K562 (cell line): Measurements from ENCODE around the gene ROPN1L. TPM values are rescaled to one million over a fixed set of nuclear protein-coding genes. Genes with fewer than 3 reads are reported as not detected.

ENCODE experiments used
- ATAC-seq: fragments of 200-7000 bp; cut with Tn5 transposase; 3 replicates; pipeline ENCODE4 v1.9.1; 2020; ENCODE audit warnings: moderate library complexity
- BruUV-seq: library from RNA; stranded (reverse); fragments of 400-500 nt; replicated peaks from 2 replicates; lab custom pipeline; 2021; lab: Mats Ljungman, UMichigan
- CTCF ChIA-PET: fragments of 300-600 bp; formaldehyde crosslinking; extraction: SDS; loops from one replicate; lab custom pipeline; 2021; ENCODE audit warnings: low intra/inter-chr PET ratio; lab: Yijun Ruan, JAX
- POLR2A ChIA-PET: fragments of 300-600, 350-650 bp; sonication (Branson Sonifier 250); formaldehyde crosslinking; extraction: SDS; loops from one replicate; lab custom pipeline; 2021; ENCODE audit warnings: antibody characterized with exemption, inconsistent platforms; lab: Yijun Ruan, JAX
- DNase-seq, 4 experiments: peaks; one replicate each; pipeline versions ENCODE4 v3.0.0 to v3.0.0-alpha.2; 2011 to 2018; ENCODE audit warnings: low spot score in 3 of 4, mixed read lengths in 3 of 4; ENCODE audit errors: extremely low read depth in 1 of 4
- FAIRE-seq: peaks from 2 replicates; lab custom pipeline; 2011; peaks lifted over from hg19 to GRCh38; lab: Jason Lieb, UNC
- H2AFZ ChIP-seq: 2 replicates; pipeline ENCODE4 v1.6.0; 2011; ENCODE audit warnings: low read depth, low read length, control low read depth, inconsistent platforms
- H3K27ac ChIP-seq: fragments of 200-600 bp; 3 replicates; pipeline ENCODE4 v1.8.0; 2011; ENCODE audit warnings: low read depth, mild to moderate bottlenecking, control low read depth, inconsistent platforms, low read length, moderate library complexity, mixed read lengths; ENCODE audit errors: extremely low read depth
- H3K27me3 ChIP-seq, 2 experiments: fragments of 300-600 bp in 1 of 2; 2 replicates in 1 of 2; 3 replicates in 1 of 2; pipeline versions ENCODE4 v1.6.0 to v1.8.0; 2011; ENCODE audit warnings: inconsistent platforms in 2 of 2, low read length in 2 of 2, mild to moderate bottlenecking in 1 of 2, mixed read lengths in 1 of 2, moderate library complexity in 1 of 2; ENCODE audit not compliant: control insufficient read depth in 2 of 2, insufficient read depth in 2 of 2
- H3K36me3 ChIP-seq: fragments of 300-600 bp; 3 replicates; pipeline ENCODE4 v1.8.0; 2011; ENCODE audit warnings: mild to moderate bottlenecking, low read length, inconsistent platforms; ENCODE audit not compliant: control insufficient read depth, insufficient read depth
- H3K4me1 ChIP-seq, 2 experiments: fragments of 200-600 bp in 1 of 2; replicated peaks in 1 of 2; 2 replicates in 1 of 2; 3 replicates in 1 of 2; pipeline versions ENCODE4 v1.5.1 to v1.8.0; 2011; ENCODE audit warnings: inconsistent platforms in 2 of 2, low read length in 2 of 2, mild to moderate bottlenecking in 1 of 2, mixed read lengths in 1 of 2, moderate library complexity in 1 of 2; ENCODE audit not compliant: control insufficient read depth in 2 of 2, insufficient read depth in 2 of 2
- H3K4me2 ChIP-seq: 2 replicates; pipeline ENCODE4 v1.6.1; 2011; ENCODE audit warnings: low read length, control low read depth, inconsistent platforms, mixed read lengths; ENCODE audit not compliant: insufficient read depth
- H3K4me3 ChIP-seq: fragments of 200-600 bp; sonication (generic), shearing (Covaris generic); 2 replicates; pipeline ENCODE4 v1.5.1; 2016; ENCODE audit warnings: control low read depth, inconsistent platforms
- H3K79me2 ChIP-seq: fragments of 200-600 bp; 3 replicates; pipeline ENCODE4 v1.8.0; 2011; ENCODE audit warnings: low read length, inconsistent platforms; ENCODE audit not compliant: control insufficient read depth, insufficient read depth
- H3K9ac ChIP-seq, 2 experiments: 2 replicates each; pipeline versions ENCODE4 v1.6.0 to v1.6.1; 2011; ENCODE audit warnings: low read depth in 2 of 2, low read length in 2 of 2, control low read depth in 1 of 2, inconsistent platforms in 1 of 2, mild to moderate bottlenecking in 1 of 2, mixed read lengths in 1 of 2; ENCODE audit not compliant: insufficient read depth in 1 of 2
- H3K9me1 ChIP-seq: one replicate; pipeline ENCODE4 v1.6.0; 2011; ENCODE audit warnings: inconsistent platforms, mild to moderate bottlenecking, low read length, moderate library complexity; ENCODE audit not compliant: control insufficient read depth, insufficient read depth
- H3K9me3 ChIP-seq: replicated peaks from 2 replicates; pipeline ENCODE4 v1.5.1; 2011; ENCODE audit warnings: low read depth, low read length, inconsistent platforms; ENCODE audit not compliant: control insufficient read depth, insufficient read depth
- H4K20me1 ChIP-seq: replicated peaks from 2 replicates; pipeline ENCODE4 v1.6.1; 2011; ENCODE audit warnings: low read length, inconsistent platforms, mixed read lengths; ENCODE audit not compliant: control insufficient read depth, insufficient read depth
- ARID4B ChIP-seq: sonication (generic); formaldehyde crosslinking; IDR thresholded peaks from 2 replicates; pipeline ENCODE4 v1.8.0; 2022; ENCODE audit warnings: mild to moderate bottlenecking, missing genetic modification reagents
- BCL6 ChIP-seq: fragments of 250-450 bp; sonication (Bioruptor Pico); IDR thresholded peaks from 2 replicates; pipeline ENCODE4 v1.4.0; 2020
- CREB5 ChIP-seq: fragments of 250-450 bp; sonication (Bioruptor Pico); IDR thresholded peaks from 2 replicates; pipeline ENCODE4 v1.5.0; 2020; ENCODE audit warnings: mild to moderate bottlenecking
- SAFB2 ChIP-seq: fragments of 200-400 bp; formaldehyde crosslinking; IDR thresholded peaks from 2 replicates; pipeline ENCODE4 v1.6.1; 2018; ENCODE audit warnings: borderline replicate concordance, low read length, low read depth, moderate library complexity; ENCODE audit not compliant: severe bottlenecking
- ZC3H11A ChIP-seq: IDR thresholded peaks from 2 replicates; pipeline ENCODE4 v1.6.1; 2012; ENCODE audit warnings: low read depth, low read length, improper control_type of control experiment
- ZNF143 ChIP-seq: sonication (generic); formaldehyde crosslinking; IDR thresholded peaks from 2 replicates; pipeline ENCODE4 v1.9.0; 2022; ENCODE audit warnings: mild to moderate bottlenecking, missing genetic modification reagents
- ZNF589 ChIP-seq: fragments of 200-800 bp; sonication (Bioruptor generic); IDR thresholded peaks from 2 replicates; pipeline ENCODE4 v1.6.1; 2016; ENCODE audit warnings: low read depth, missing genetic modification characterization, missing compliant biosample characterization
- ZNF707 ChIP-seq: fragments of 250-450 bp; sonication (Bioruptor Pico); conservative IDR thresholded peaks from 2 replicates; pipeline ENCODE4 v1.8.0; 2022; ENCODE audit warnings: inconsistent platforms, mild to moderate bottlenecking, moderate library complexity
- WGBS: fragments of 100-300 bp; shearing (Covaris generic); methylation state at CpG from one replicate; pipeline ENCODE4 v1.1.6; 2016; ENCODE audit warnings: low coverage, mixed read lengths; ENCODE audit not compliant: insufficient coverage; ENCODE audit errors: missing lambda C conversion rate; 5-methylcytosine and 5-hydroxymethylcytosine counted together
- in situ Hi-C: fragments of 300-500 bp; cut with MboI; formaldehyde crosslinking; loops from 4 replicates; pipeline ENCODE4 v1.15.0; 2018; ENCODE audit warnings: inconsistent platforms, mixed read lengths
- intact Hi-C: fragments of 100-400 bp; cut with micrococcal nuclease; formaldehyde crosslinking; loops from 2 replicates; pipeline ENCODE4 v1.14.2; 2022
- polyA plus RNA-seq, 8 experiments: library from polyadenylated mRNA; depleted of rRNA in 4 of 8; stranded (reverse) in 5 of 8; unstranded in 3 of 8; fragments of >200 nt; fragmentation: Nextera tagmentation in 2 of 8; fragmentation: Illumina TruSeq in 1 of 8; extraction: Ambion mirVana in 2 of 8; extraction: Trizol in 1 of 8; gene quantifications; 2 replicates each; pipeline versions ENCODE4 v1.2.1 to v1.2.3, GENCODE V29; 2011 to 2014; ENCODE audit warnings: inconsistent platforms in 1 of 8, missing spikeins in 1 of 8
- total RNA-seq, 7 experiments: library from RNA; depleted of rRNA in 6 of 7; stranded (reverse); fragments of >200 nt in 6 of 7; fragmentation: Illumina TruSeq in 2 of 7; extraction: Trizol in 2 of 7; gene quantifications; 2 replicates each; pipeline versions ENCODE4 v1.2.1 to v1.2.3, GENCODE V29; 2011 to 2021; ENCODE audit warnings: low replicate concordance in 1 of 7

ROPN1L gene
- total and polyA plus RNA-seq, 9 of the 15 experiments (the other 6 are each of a cell fraction or from before 2014, with no cell fraction given): 0.04 to 0.85 (median 0.24) TPM; not detected in 3

GRCh38 chr5:10403829-10404228 is 37.9 kb upstream of the ROPN1L start:
- ChIA-PET POLR2A (no interaction called here), CTCF (no interaction called here)
- Histone ChIP-seq H3K9me3 (no peaks in the 10 kb centered on the region), H3K9ac (no peak overlapping the region), H4K20me1 (no peaks in the 10 kb centered on the region), H3K27ac (no peak overlapping the region), H3K79me2 (peaks cover 17% of the 10 kb centered on the region), H3K4me1 (no peaks in the 10 kb centered on the region), H3K9me1 (no peaks in the 10 kb centered on the region), H3K4me3 (no peak overlapping the region), H3K27me3 (no peaks in the 10 kb centered on the region), H3K36me3 (peaks cover 93% of the 10 kb centered on the region), H2AFZ (no peak overlapping the region), H3K4me2 (no peak overlapping the region)
- TF ChIP-seq CREB5 (no peak), ZC3H11A (peak; percentile 81; the same call in 1 of the 2 replicates), ZNF589 (CRISPR knock-in tag) (no peak), ARID4B (CRISPR knock-in tag) (no peak), BCL6 (CRISPR knock-in tag) (no peak), ZNF143 (CRISPR knock-in tag) (no peak), SAFB2 (no peak), ZNF707 (no peak)
- WGBS: 96% methylated on average over 1 of the region's 1 CpG
- BruUV-seq: no TSS peak
- no peak for FAIRE-seq
- ATAC-seq: no peak
- no peak for DNase-seq
- intact Hi-C loops (no loop called here), in situ Hi-C loops (no loop called here)
